NCI-H2196 treated with DMSO at 0.1 percent for 48 hours (cell line): ENCODE results near the gene RIPOR3.
"Not testable (repeated sequence)": the region's sequence is repeated elsewhere in the genome, so short reads cannot be mapped to it uniquely, and the experiment has no call there.

ENCODE experiments used
- DNase-seq: peaks from one replicate; lab custom pipeline; 2025; ENCODE audit not compliant: unreplicated experiment; lab: John Stamatoyannopoulos, UW

The RIPOR3 gene

GRCh38 chr20:50635676-50636600 lies 55.4 kb downstream of the RIPOR3 start:
- DNase-seq = no peak

GRCh38 chr20:50635014-50635557 lies 56.3 kb downstream of the RIPOR3 start:
- no peak for DNase-seq

GRCh38 chr20:50634191-50634590 lies 57.2 kb downstream of the RIPOR3 start:
- DNase-seq = no peak

- DNase-seq = no peak
These were observed 58.0 kb downstream of the RIPOR3 start for GRCh38 chr20:50633361-50633760.

- no peak for DNase-seq
These were observed 58.6 kb downstream of the RIPOR3 start for GRCh38 chr20:50632701-50633100.

- DNase-seq = no peak
These were observed 59.1 kb downstream of the RIPOR3 start for GRCh38 chr20:50632236-50632635.

GRCh38 chr20:50630578-50631263 lies 60.6 kb downstream of the RIPOR3 start:
- DNase-seq = no peak

- DNase-seq = no peak
These were observed 61.7 kb downstream of the RIPOR3 start for GRCh38 chr20:50629670-50630045.

- no peak for DNase-seq
These were observed 62.3 kb downstream of the RIPOR3 start for GRCh38 chr20:50628853-50629669.

- no peak for DNase-seq
These were observed 63.0 kb downstream of the RIPOR3 start for GRCh38 chr20:50628332-50628731.

GRCh38 chr20:50627747-50628146 lies 63.6 kb downstream of the RIPOR3 start:
- no peak for DNase-seq

- peak; percentile 70 for DNase-seq
These were observed 65.2 kb downstream of the RIPOR3 start for GRCh38 chr20:50625986-50626677.

- DNase-seq = peak; percentile 95
These were observed 66.9 kb downstream of the RIPOR3 start for GRCh38 chr20:50624351-50625016.

GRCh38 chr20:50621068-50621665 lies 70.2 kb downstream of the RIPOR3 start:
- no peak for DNase-seq

GRCh38 chr20:50620459-50620858 lies 70.9 kb downstream of the RIPOR3 start:
- not testable (repeated sequence) for DNase-seq

GRCh38 chr20:50618537-50618936 lies 72.8 kb downstream of the RIPOR3 start:
- no peak for DNase-seq

- no peak for DNase-seq
These were observed 74.3 kb downstream of the RIPOR3 start for GRCh38 chr20:50617022-50617421.

GRCh38 chr20:50615407-50615806 lies 75.9 kb downstream of the RIPOR3 start:
- no peak for DNase-seq

- no peak for DNase-seq
These were observed 77.7 kb downstream of the RIPOR3 start for GRCh38 chr20:50613438-50614169.
